GM21737 (cell line): ENCODE results near the gene SPX.

ENCODE experiments used
- ATAC-seq: cut with Tn5 transposase; IDR thresholded peaks from one replicate; pipeline ENCODE4 v1.9.1; 2021; ENCODE audit warnings: mild to moderate bottlenecking, moderate library complexity; ENCODE audit not compliant: unreplicated experiment

The SPX gene

DNA sequence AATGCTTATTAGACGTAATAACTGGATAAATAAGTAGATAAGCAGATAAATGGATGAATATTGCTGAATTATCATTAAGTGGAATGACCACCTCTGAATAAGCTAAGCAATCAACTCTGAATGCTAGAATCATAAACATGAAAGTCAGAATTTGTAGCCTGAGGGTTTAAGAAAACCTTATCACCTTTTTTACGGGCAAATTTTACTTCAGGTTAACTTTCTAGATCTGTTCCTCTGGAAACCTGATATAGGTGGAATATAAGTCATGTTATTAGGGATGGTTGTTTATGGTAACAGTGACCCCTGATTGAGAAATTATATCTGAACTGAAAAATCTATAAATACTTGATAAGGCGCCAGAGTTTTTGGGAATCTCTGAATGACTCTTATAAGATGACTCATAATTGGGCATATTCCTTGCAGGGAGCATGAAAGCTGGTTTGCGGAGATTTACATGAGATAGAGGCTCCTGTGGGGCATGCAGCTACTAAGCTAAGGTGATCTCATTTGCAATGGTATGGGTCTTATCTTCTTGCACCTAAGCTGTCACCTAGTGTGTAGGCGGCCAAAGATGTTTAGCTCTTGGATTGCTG, 12.1 kb downstream of the SPX start:
- ATAC-seq: no peak

DNA sequence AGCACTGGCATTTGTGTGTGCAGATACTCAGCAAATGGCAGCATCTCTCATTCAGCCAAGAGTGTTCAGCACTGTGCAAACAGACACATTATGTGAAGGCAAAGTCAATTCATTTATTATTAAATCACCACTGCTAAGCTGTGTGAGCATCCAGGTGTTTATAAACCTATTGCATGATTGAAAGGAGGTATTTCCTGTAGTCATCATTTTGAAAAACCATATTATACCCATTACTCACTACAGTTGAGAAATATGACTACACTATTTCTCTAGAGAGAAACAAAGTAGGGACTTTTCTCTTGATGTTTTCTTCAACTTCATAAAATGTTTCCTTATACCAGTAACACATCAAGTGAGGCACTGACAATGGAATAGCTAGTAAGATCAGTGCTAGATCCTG, 13.7 kb downstream of the SPX start:
- no peak for ATAC-seq

DNA sequence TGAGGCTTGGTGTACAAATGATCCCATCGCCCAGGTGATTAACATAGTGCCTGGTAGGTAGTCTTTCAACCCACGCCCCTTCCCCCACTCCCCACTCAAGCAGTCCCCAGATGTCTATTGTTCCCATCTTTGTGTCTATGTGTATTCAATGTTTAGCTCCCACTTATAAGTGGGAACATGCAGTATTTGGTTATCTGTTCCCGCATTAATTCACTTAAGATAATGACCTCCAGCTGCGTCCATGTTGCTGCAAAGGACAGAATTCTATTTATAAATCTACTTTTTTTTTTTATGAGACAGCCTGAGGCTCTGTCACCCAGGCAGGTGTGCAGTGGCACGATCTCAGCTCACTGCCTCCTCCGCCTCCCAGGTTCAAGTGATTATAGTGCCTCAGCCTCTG, 15.7 kb downstream of the SPX start:
- ATAC-seq: no peak

DNA sequence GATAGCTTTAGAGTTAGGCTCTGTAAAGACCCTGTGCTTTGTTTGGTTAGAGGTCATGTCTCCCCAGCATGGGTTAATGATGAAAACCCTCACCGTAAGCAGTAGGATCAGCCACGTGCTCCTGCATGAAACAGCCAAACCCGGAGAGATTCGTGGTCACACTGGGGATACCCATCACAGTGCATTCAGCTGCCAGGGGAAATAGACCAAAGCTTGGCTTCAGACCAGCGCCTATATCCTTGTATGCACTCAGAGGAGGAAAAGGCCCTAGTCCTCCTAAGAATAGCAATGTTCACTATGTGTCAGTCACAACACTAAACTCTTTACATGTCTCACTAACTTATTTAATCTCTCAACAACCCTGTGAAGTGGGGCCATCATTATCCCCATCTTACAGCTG, 16.3 kb downstream of the SPX start:
- ATAC-seq: no peak

DNA sequence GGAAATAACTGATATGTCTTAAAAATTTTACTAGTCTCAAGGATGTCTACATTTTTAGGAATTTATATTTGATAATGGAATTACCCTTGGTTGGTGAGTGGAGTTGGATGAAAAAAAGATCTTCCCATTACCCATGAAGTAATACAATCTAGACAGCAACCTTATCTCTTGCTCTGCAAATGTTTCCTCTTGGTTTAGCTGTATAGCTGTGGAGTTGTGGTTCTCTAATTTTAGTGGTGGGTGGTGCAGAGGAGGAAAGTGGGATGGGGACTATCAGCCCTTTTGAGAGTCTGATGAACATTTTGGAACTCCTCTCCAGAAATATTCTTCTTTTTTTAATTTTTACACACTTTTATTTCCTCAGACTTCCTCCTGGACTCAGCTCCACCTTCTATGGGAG, 17.1 kb downstream of the SPX start:
- ATAC-seq: no peak

DNA sequence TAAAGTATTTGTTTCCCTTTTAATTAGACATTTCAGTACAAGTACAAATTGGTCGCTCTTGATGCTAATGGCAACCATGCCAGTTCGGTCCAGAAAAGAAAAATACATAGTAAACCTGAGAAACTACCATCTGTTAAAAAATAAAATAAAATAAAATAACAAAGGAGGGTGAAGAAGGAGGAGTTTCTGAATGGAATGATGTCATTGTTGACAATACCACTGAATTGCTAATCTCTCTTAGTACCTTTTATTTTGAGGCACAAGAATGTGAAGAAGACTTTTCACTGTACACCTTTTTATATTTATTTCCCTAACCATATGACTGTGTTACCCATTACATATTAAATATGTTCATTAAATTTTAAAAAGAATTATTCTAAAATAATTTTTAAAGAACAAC, 19.5 kb downstream of the SPX start:
- no peak for ATAC-seq

DNA sequence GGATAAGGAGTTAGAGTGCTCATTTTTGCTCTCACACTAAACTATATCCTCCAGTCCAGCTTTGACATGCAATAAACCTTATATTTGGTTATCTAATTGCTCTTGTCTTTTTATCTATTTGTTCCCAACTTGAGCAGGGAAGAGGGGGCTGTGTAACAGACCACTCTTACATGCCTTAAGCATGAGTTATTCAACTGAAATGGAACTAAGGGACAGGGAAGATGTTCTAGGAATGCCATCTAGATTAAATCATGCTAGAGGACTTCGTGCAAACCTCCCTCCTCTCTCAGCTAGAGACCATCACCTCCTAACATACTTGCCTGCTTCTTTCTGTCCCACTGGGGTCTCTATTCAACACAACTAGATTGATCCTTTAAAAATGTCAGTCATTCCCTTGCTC, 20.6 kb downstream of the SPX start:
- ATAC-seq: no peak

DNA sequence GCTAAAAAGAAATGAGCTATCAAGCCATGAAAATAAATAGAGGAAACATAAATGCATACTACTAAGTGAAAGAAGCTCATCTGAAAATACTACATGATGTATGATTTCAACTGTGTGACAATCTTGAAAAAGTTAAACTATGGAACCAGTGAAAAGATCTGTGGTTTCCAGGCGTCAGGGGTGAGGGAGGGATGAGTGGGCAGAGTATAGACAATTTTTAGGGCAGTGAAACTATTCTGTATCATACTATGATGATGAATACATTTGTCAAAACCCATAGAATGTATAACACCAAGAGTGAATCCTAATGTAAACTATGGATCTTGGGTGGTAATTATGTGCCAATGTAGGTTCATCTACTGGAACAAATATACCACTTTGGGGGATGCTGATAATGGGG, 21.3 kb downstream of the SPX start:
- ATAC-seq: no peak

DNA sequence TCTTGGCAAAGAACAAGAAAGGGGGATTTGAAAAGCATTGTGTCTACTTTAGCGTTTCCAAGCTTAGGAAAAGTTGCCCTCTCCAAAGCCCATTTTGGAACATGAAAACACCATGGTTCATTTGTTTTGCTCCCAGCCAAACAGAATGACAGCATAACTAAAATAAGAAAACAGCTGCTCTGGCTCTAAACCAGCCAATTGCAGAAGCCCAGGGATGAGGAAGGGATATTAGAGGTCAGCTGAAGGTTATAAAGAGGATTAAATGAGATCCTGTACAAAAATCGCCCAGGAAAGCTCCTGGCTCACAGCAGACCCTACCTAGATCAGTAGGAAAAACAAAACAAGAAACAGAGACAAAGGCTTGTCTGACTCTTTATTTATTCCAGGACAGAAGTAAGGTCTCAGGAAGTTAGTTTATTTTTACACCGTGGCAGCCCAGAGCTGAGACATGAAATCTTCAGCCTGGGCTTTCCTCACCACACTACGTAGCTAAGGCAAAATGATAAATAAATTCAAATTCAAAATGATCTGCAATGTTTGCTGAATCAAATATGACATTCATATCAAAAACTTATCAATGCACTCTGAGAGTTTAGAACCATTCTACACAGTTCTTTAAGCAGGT, 25.9 kb downstream of the SPX start:
- no peak for ATAC-seq

DNA sequence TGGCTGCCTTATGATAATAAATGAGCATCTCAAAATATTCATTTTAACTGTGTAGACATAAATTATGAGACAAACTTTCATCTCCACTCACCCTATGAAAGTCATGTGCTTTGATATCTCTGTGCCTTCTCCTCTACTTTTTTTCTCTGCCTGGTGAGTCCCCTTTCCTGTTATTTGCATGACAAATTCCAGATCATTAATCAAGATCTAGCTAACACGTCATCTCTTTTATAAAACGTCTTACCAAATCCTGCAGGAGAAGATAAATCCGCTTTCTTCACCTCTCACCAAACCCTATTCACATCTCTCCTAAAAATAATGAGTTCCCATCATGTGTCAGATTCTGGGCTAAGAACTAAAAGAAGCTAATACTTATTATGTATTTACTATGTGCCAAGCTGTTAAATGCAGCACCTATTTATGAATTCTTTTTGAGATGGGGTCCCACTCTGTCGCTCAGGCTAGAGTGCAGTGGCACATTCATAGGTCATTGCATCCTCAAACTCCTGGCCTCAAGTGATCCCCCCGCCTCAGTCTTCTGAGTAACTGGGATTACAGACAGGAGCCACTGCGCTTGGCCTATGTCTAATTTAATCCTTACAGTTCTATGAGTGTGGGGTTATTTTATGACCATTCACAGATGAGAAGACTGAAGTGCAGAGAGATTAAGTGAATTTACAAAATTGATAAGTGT, 26.7 kb downstream of the SPX start:
- no peak for ATAC-seq

DNA sequence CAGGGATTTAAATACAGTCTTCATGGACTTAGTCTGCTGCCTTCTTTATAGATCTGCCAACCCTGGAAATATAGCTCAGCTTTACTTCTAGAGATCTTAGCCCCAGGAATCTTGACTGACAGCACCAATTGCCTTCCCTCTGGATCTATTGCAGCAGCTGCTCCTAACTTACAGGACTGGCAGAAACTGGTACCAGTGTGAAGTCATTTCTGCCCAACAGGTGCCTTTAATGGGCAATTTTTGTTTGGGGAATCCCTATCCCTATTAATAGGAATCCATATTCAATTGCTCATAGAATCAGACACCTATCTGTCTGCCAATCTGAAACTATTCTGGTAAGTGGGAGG, 27.2 kb downstream of the SPX start:
- ATAC-seq: no peak

DNA sequence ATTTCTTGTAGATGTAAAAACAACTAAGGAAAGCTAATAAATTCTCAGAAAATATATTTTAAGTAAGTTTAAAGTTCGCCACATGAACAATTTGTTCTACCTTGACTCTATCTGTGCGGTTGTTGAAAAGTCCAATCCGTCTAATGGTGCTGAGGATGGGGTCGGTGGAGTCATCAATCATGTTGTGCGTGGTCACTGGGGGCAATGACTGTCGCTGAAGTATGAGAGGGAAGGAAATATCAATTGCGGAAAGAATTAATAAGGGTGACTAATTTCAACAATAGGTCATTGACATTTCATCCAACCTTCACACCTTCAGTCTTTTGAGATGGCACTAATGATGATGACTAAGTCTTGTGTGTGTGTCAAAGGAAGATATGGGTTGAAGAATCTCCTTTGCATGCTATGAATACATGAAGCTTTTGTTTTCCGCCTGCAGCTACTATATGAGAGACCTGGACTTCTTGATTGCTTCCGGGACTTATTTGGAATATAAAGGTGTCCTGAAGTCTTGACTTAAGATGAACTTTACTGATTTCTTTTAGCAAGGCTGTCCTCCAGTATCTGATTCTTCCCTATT, 32.1 kb downstream of the SPX start:
- no peak for ATAC-seq

DNA sequence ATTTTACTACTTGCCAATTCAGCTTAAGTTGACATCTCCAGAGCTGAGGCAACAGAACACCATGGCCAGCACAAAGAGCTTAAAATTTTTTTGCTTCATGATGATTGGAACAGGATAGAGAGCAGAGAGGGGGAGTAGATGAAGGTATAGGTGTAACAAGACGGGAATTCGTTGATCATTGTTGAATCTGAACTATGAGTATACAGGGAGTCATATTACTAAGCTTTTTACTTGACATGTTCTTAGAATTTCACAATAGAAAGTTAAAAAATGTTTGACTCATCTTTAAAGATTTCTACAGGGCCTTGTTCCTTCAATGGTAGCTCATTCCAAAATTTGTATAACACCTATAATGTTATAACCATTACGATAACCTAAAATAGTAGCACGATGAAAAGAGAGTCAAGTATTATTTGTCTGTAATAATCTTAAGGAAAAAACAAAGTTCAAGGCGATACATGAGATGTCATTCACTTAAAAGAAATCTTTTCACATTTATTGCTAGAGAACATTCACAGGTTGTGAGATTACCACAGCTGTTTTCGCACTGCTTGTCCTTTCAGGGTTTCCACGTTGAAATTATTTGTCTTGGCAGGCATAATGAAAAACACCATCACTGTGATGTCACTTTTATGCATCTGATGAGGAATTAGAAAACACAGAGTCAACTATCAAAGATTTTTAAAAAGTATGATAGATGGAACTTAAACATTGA, 33.9 kb downstream of the SPX start:
- no peak for ATAC-seq

DNA sequence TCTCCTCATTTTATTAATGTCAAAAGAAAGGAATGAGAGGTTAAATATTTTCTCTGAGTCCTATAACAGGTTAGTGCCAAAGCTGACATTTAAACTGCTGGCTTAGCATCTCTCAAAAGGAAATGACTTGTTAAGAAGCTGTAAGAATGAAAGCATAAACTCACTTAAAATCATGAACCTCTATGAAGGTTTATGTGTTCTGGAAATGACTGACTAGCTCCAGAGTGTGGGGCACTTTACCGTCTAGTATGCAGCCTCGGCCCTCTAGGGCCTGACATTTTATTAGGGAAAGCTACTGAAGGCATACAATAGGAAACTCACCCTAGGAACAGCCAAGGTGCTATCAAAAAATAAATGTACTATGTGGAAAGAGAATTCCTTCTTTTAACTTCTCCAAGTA, 35.1 kb downstream of the SPX start:
- no peak for ATAC-seq

DNA sequence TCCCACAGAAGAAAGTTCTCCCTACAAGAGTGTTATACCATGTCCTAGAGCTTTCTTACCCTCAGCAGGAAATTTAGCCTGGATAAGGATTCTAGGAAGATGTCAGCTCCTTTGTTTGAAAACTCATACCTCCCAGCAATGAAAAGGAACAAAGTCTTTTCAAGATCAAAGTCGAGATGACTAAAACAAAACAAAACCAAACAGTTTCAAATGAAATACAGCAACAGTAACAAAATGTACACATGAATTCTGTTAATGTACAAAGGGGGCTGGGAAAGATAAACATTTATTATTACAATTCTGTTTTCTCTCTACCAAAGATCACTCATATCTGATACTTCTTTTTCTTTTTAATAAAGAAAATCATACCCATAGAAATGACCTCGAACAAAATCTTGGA, 36.8 kb downstream of the SPX start:
- ATAC-seq: no peak

DNA sequence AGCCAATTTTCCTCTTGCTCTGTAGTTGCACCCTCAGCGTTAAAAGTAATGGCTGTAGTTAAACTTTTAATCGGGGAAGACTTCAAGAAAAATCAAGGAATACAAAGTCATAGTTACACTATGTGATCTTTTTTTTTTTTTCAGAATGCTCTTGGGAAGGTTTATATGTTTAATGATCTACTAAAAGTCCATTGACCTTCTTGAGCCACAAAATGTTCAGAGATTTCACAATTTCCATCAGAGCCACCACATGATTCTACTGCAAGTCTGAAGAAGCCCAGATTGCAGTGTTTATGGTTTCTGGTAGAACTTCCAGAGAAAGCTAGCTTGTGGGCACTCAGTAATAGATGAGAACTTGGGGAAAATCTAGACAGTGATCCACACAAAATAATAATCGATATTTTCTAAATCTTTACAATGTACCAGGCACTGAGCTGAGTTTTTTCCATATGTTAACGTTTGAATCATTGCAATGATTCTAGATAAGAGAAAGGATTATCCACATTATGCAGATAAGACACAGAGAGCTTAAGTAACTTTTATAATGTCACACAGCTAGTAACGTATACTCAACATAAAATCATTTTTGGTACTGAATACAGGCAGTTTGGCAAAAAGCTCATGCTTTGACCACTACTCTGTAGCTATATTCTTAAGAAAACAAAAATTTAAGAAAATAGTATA, 40.3 kb downstream of the SPX start:
- ATAC-seq: no peak

DNA sequence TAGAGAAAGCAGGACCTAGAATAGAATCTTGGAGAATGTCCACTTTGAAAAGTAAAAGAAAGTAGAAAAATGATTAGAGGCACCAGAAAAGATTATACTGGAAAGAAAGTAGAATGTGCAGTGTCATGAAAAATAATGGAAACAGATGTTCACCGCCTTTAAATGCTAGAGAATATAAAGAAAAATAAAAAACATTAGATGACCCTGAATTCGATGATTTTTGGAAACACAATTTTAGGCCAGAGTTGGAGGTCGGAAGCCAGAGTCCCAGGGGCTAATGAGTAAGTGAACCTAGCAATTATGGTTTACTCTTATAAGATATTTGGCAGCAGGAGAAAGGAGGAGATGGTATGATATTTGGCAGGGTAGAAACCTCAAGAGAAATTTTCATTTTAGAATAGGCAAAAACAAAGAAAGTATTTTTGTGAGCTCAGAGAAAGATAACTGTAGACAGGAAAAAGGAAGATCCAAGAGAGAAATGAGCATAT, 40.9 kb downstream of the SPX start:
- no peak for ATAC-seq

DNA sequence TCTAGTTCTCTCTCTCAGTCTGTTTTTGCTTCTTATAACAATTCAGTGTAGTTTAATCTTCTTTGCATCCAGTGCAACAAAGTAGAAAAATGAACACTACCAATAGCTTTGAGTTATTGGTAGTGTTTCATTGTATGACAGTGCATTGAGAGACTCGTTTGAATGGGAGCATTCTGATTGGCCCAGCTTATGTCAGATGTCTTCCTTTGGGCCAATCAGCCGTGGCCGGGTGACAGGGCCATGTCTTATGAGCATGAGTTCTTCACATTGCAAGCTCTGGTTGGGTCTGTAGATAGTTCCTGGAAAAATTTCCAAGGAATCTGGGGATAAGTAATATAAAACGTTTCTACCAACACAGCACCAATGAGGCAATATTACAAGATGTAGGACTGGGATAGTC, 42.0 kb downstream of the SPX start:
- ATAC-seq: no peak

DNA sequence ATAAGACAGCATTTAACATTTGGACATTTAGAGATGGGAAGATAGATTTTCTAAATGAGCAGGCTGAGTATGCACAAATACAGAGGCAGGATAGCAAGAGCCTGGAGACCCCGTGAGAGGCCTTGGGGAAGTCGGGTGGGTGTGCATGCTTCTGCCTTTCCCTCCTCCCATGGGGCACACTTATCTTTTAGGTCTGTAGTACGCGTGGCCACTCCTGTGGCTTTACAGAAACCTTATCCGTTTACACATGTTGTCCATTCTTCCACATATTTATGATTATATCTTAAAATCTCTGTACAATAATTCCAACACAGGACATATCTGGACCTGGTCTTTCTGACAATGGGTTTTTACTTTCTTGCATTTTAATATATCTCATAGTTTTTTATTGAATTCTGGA, 45.0 kb downstream of the SPX start:
- ATAC-seq: no peak

DNA sequence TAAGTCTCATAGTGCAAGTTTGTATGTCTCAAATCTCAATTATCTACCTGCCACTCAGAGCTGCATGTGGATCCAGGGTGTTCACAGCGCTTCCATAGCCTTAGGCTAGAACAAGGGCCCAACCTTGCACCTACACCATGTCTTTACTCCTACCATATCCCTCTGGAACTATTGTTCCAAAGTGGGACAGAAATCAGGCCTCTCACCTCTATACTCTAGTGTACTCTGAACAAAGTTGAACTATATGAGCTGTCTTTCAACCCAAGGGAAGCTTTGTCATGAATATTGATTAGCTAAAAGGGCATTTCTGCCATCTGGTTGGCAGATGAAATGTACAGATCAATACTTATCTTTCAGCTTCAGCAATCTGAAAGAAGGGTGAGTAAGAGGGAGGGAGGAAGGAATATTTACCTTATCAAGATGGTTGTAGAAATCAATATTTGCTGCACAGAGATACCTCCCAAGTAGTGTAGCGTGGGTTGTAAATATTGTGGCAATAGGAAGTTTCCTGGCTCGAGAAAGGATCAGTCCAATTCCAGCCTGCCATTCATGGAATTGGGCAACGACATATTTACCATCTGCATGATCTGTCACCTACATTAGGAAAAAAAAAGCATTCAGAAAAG, 47.8 kb downstream of the SPX start:
- ATAC-seq: no peak

DNA sequence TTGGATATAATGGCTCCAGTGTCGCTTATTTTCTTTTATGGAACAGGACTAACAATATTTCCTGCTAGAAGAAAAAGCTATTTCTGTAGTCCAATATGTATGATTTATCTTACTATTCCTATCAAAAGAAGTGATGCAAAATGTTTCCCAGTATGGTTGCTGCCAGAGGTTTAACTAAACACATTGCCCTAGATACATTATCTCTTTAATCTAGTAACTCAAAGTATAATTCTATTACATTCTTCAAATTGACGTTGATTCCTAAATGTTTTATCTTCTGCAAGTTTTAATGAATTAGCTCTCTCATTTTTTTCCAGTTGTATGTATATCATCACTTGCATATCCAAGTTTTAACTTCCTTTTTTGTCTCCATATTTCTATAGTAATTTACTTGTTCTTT, 50.3 kb downstream of the SPX start:
- no peak for ATAC-seq
